ENCODE measurements around the gene IL1RAPL2. TPM values are rescaled to one million over a fixed set of nuclear protein-coding genes. Genes with fewer than 3 reads are reported as not detected.

Gene IL1RAPL2
- total and polyA plus RNA-seq, 10 of the 15 experiments (the other 5 are each of a cell fraction or from before 2014, with no cell fraction given): 0.19 TPM; not detected in 9

DNA sequence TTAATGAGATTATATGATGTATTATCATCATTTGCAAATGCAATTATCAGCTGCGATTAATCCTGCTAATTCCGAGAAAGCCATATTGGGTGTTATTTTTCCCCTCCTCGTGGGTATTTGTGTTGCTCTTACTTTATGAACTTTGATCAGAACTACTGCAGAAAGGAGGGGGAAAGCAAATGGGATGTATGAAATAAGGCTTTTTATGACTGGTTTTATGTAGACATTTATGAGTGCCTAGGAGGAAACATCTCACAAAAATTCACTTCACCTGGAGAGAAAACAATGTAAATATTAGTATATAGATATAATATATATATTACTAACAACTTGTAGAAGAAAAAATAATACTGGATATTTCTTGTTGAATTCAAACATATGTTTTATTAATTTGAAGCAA is 440.1 kb downstream of the IL1RAPL2 start (continued):
- TF ChIP-seq, protein P1, sequence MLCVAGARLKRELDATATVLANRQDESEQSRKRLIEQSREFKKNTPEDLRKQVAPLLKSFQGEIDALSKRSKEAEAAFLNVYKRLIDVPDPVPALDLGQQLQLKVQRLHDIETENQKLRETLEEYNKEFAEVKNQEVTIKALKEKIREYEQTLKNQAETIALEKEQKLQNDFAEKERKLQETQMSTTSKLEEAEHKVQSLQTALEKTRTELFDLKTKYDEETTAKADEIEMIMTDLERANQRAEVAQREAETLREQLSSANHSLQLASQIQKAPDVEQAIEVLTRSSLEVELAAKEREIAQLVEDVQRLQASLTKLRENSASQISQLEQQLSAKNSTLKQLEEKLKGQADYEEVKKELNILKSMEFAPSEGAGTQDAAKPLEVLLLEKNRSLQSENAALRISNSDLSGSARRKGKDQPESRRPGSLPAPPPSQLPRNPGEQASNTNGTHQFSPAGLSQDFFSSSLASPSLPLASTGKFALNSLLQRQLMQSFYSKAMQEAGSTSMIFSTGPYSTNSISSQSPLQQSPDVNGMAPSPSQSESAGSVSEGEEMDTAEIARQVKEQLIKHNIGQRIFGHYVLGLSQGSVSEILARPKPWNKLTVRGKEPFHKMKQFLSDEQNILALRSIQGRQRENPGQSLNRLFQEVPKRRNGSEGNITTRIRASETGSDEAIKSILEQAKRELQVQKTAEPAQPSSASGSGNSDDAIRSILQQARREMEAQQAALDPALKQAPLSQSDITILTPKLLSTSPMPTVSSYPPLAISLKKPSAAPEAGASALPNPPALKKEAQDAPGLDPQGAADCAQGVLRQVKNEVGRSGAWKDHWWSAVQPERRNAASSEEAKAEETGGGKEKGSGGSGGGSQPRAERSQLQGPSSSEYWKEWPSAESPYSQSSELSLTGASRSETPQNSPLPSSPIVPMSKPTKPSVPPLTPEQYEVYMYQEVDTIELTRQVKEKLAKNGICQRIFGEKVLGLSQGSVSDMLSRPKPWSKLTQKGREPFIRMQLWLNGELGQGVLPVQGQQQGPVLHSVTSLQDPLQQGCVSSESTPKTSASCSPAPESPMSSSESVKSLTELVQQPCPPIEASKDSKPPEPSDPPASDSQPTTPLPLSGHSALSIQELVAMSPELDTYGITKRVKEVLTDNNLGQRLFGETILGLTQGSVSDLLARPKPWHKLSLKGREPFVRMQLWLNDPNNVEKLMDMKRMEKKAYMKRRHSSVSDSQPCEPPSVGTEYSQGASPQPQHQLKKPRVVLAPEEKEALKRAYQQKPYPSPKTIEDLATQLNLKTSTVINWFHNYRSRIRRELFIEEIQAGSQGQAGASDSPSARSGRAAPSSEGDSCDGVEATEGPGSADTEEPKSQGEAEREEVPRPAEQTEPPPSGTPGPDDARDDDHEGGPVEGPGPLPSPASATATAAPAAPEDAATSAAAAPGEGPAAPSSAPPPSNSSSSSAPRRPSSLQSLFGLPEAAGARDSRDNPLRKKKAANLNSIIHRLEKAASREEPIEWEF (IDR thresholded peaks at IDR 0.05; ENCODE audit: insufficient replicate concordance, low read depth, low read length): no peak
- TF ChIP-seq RUNX3 (IDR thresholded peaks at IDR 0.05; ENCODE audit: low read length) (no peak), EZH2 (IDR thresholded peaks at IDR 0.05; ENCODE audit: borderline replicate concordance, control insufficient read depth, low read depth, low read length) (no peak)
- TF ChIP-seq, protein P2, sequence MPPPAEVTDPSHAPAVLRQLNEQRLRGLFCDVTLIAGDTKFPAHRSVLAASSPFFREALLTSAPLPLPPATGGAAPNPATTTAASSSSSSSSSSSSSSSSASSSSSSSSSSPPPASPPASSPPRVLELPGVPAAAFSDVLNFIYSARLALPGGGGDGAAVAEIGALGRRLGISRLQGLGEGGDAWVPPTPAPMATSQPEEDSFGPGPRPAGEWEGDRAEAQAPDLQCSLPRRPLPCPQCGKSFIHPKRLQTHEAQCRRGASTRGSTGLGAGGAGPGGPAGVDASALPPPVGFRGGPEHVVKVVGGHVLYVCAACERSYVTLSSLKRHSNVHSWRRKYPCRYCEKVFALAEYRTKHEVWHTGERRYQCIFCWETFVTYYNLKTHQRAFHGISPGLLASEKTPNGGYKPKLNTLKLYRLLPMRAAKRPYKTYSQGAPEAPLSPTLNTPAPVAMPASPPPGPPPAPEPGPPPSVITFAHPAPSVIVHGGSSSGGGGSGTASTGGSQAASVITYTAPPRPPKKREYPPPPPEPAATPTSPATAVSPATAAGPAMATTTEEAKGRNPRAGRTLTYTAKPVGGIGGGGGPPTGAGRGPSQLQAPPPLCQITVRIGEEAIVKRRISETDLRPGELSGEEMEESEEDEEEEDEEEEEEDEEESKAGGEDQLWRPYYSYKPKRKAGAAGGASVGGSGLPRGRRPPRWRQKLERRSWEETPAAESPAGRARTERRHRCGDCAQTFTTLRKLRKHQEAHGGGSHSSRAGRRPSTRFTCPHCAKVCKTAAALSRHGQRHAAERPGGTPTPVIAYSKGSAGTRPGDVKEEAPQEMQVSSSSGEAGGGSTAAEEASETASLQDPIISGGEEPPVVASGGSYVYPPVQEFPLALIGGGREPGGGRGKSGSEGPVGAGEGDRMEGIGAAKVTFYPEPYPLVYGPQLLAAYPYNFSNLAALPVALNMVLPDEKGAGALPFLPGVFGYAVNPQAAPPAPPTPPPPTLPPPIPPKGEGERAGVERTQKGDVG (CRISPR knock-in tag; IDR thresholded peaks at IDR 0.05): no peak
